K562 (cell line): ENCODE measurements around the gene PRAME. TPM values are rescaled to one million over a fixed set of nuclear protein-coding genes. Genes with fewer than 3 reads are reported as not detected.

Experiments
- ATAC-seq: fragments of 200-7000 bp; cut with Tn5 transposase; 3 replicates; pipeline ENCODE4 v1.9.1; 2020; ENCODE audit warnings: moderate library complexity
- BruUV-seq: library from RNA; stranded (reverse); fragments of 400-500 nt; replicated peaks from 2 replicates; lab custom pipeline; 2021; lab: Mats Ljungman, UMichigan
- CTCF ChIA-PET: fragments of 300-600 bp; formaldehyde crosslinking; extraction: SDS; loops from one replicate; lab custom pipeline; 2021; ENCODE audit warnings: low intra/inter-chr PET ratio; lab: Yijun Ruan, JAX
- POLR2A ChIA-PET: fragments of 300-600, 350-650 bp; sonication (Branson Sonifier 250); formaldehyde crosslinking; extraction: SDS; loops from one replicate; lab custom pipeline; 2021; ENCODE audit warnings: antibody characterized with exemption, inconsistent platforms; lab: Yijun Ruan, JAX
- DNase-seq, 4 experiments: peaks; one replicate each; pipeline versions ENCODE4 v3.0.0 to v3.0.0-alpha.2; 2011 to 2018; ENCODE audit warnings: low spot score in 3 of 4, mixed read lengths in 3 of 4; ENCODE audit errors: extremely low read depth in 1 of 4
- FAIRE-seq: peaks from 2 replicates; lab custom pipeline; 2011; peaks lifted over from hg19 to GRCh38; lab: Jason Lieb, UNC
- H2AFZ ChIP-seq: 2 replicates; pipeline ENCODE4 v1.6.0; 2011; ENCODE audit warnings: low read depth, low read length, control low read depth, inconsistent platforms
- H3K27ac ChIP-seq: fragments of 200-600 bp; 3 replicates; pipeline ENCODE4 v1.8.0; 2011; ENCODE audit warnings: low read depth, mild to moderate bottlenecking, control low read depth, inconsistent platforms, low read length, moderate library complexity, mixed read lengths; ENCODE audit errors: extremely low read depth
- H3K27me3 ChIP-seq, 2 experiments: fragments of 300-600 bp in 1 of 2; 2 replicates in 1 of 2; 3 replicates in 1 of 2; pipeline versions ENCODE4 v1.6.0 to v1.8.0; 2011; ENCODE audit warnings: inconsistent platforms in 2 of 2, low read length in 2 of 2, mild to moderate bottlenecking in 1 of 2, mixed read lengths in 1 of 2, moderate library complexity in 1 of 2; ENCODE audit not compliant: control insufficient read depth in 2 of 2, insufficient read depth in 2 of 2
- H3K36me3 ChIP-seq: fragments of 300-600 bp; 3 replicates; pipeline ENCODE4 v1.8.0; 2011; ENCODE audit warnings: mild to moderate bottlenecking, low read length, inconsistent platforms; ENCODE audit not compliant: control insufficient read depth, insufficient read depth
- H3K4me1 ChIP-seq, 2 experiments: fragments of 200-600 bp in 1 of 2; replicated peaks in 1 of 2; 2 replicates in 1 of 2; 3 replicates in 1 of 2; pipeline versions ENCODE4 v1.5.1 to v1.8.0; 2011; ENCODE audit warnings: inconsistent platforms in 2 of 2, low read length in 2 of 2, mild to moderate bottlenecking in 1 of 2, mixed read lengths in 1 of 2, moderate library complexity in 1 of 2; ENCODE audit not compliant: control insufficient read depth in 2 of 2, insufficient read depth in 2 of 2
- H3K4me2 ChIP-seq: 2 replicates; pipeline ENCODE4 v1.6.1; 2011; ENCODE audit warnings: low read length, control low read depth, inconsistent platforms, mixed read lengths; ENCODE audit not compliant: insufficient read depth
- H3K4me3 ChIP-seq: fragments of 200-600 bp; sonication (generic), shearing (Covaris generic); 2 replicates; pipeline ENCODE4 v1.5.1; 2016; ENCODE audit warnings: control low read depth, inconsistent platforms
- H3K79me2 ChIP-seq: fragments of 200-600 bp; 3 replicates; pipeline ENCODE4 v1.8.0; 2011; ENCODE audit warnings: low read length, inconsistent platforms; ENCODE audit not compliant: control insufficient read depth, insufficient read depth
- H3K9ac ChIP-seq, 2 experiments: 2 replicates each; pipeline versions ENCODE4 v1.6.0 to v1.6.1; 2011; ENCODE audit warnings: low read depth in 2 of 2, low read length in 2 of 2, control low read depth in 1 of 2, inconsistent platforms in 1 of 2, mild to moderate bottlenecking in 1 of 2, mixed read lengths in 1 of 2; ENCODE audit not compliant: insufficient read depth in 1 of 2
- H3K9me1 ChIP-seq: one replicate; pipeline ENCODE4 v1.6.0; 2011; ENCODE audit warnings: inconsistent platforms, mild to moderate bottlenecking, low read length, moderate library complexity; ENCODE audit not compliant: control insufficient read depth, insufficient read depth
- H3K9me3 ChIP-seq: replicated peaks from 2 replicates; pipeline ENCODE4 v1.5.1; 2011; ENCODE audit warnings: low read depth, low read length, inconsistent platforms; ENCODE audit not compliant: control insufficient read depth, insufficient read depth
- H4K20me1 ChIP-seq: replicated peaks from 2 replicates; pipeline ENCODE4 v1.6.1; 2011; ENCODE audit warnings: low read length, inconsistent platforms, mixed read lengths; ENCODE audit not compliant: control insufficient read depth, insufficient read depth
- HMGXB4 ChIP-seq: sonication (generic); formaldehyde crosslinking; IDR thresholded peaks from 2 replicates; pipeline ENCODE4 v1.8.1; 2023; ENCODE audit warnings: mild to moderate bottlenecking, missing genetic modification reagents
- ZNF699 ChIP-seq: fragments of 250-450 bp; sonication (Bioruptor Pico); IDR thresholded peaks from 2 replicates; pipeline ENCODE4 v1.8.0; 2021; ENCODE audit warnings: mild to moderate bottlenecking, moderate library complexity; ENCODE audit not compliant: insufficient replicate concordance
- WGBS: fragments of 100-300 bp; shearing (Covaris generic); methylation state at CpG from one replicate; pipeline ENCODE4 v1.1.6; 2016; ENCODE audit warnings: low coverage, mixed read lengths; ENCODE audit not compliant: insufficient coverage; ENCODE audit errors: missing lambda C conversion rate; 5-methylcytosine and 5-hydroxymethylcytosine counted together
- in situ Hi-C: fragments of 300-500 bp; cut with MboI; formaldehyde crosslinking; loops from 4 replicates; pipeline ENCODE4 v1.15.0; 2018; ENCODE audit warnings: inconsistent platforms, mixed read lengths
- intact Hi-C: fragments of 100-400 bp; cut with micrococcal nuclease; formaldehyde crosslinking; loops from 2 replicates; pipeline ENCODE4 v1.14.2; 2022
- polyA plus RNA-seq, 8 experiments: library from polyadenylated mRNA; depleted of rRNA in 4 of 8; stranded (reverse) in 5 of 8; unstranded in 3 of 8; fragments of >200 nt; fragmentation: Nextera tagmentation in 2 of 8; fragmentation: Illumina TruSeq in 1 of 8; extraction: Ambion mirVana in 2 of 8; extraction: Trizol in 1 of 8; gene quantifications; 2 replicates each; pipeline versions ENCODE4 v1.2.1 to v1.2.3, GENCODE V29; 2011 to 2014; ENCODE audit warnings: inconsistent platforms in 1 of 8, missing spikeins in 1 of 8
- total RNA-seq, 7 experiments: library from RNA; depleted of rRNA in 6 of 7; stranded (reverse); fragments of >200 nt in 6 of 7; fragmentation: Illumina TruSeq in 2 of 7; extraction: Trizol in 2 of 7; gene quantifications; 2 replicates each; pipeline versions ENCODE4 v1.2.1 to v1.2.3, GENCODE V29; 2011 to 2021; ENCODE audit warnings: low replicate concordance in 1 of 7

The PRAME gene
- total and polyA plus RNA-seq, 9 of the 15 experiments (the other 6 are each of a cell fraction or from before 2014, with no cell fraction given), result 662 to 2,141 (median 1,142) TPM

GRCh38 chr22:22554587-22555284 lies 4.3 kb downstream of the PRAME start:
- no TSS peak for BruUV-seq
- H3K4me2 ChIP-seq, result peak overlapping the region; percentile 67

More at GRCh38 chr22:22554587-22555284, 4.3 kb downstream of the PRAME start:
- DNase-seq, result peak in 2 of 4 experiments; percentile 56 to 57
- Histone ChIP-seq H3K4me3 (peak overlapping the region; percentile 0; the same call in 1 of the 2 replicates), H4K20me1 (peaks cover 66% of the 10 kb centered on the region)
- intact Hi-C loops, result loop anchor here (5.0 to 10.0 kb wide), 4 partner anchors 77 to 920 kb away; partner anchors contain the start of genes CCDC116, MAPK1 and YDJC
- 0 out of 2 replicates have a peak, but pooled peaks have one; percentile 19 for TF ChIP-seq HMGXB4 (CRISPR knock-in tag)
- TF ChIP-seq ZNF699 (CRISPR knock-in tag), result no peak
- TF ChIP-seq, all 486 proteins: peak for 1
- POLR2A ChIA-PET, result interaction anchor here (0.5 to 15.3 kb wide), 34 partner anchors 11 to 1069 kb away, joined by 3 to 708 read pairs (median 4); partner anchors contain the start of genes GNAZ, ZNF280A and ZNF280B
- CTCF ChIA-PET, result no interaction called here
- Histone ChIP-seq H3K36me3 (peaks cover 76% of the 10 kb centered on the region), H3K9me1 (peaks cover 52% of the 10 kb centered on the region), H3K4me1 (peaks cover 52 to 56% of the 10 kb centered on the region in 2 experiments), H3K27ac (peak overlapping the region; percentile 38), H3K9ac (peak overlapping the region; percentile 57 to 95), H3K79me2 (peaks cover 84% of the 10 kb centered on the region), H2AFZ (no peak overlapping the region), H3K27me3 (no peaks in the 10 kb centered on the region), H3K9me3 (no peaks in the 10 kb centered on the region)
- 62% methylated on average over 4 of the region's 4 CpGs for WGBS
- FAIRE-seq, result no peak
- in situ Hi-C loops, result no loop called here
- ATAC-seq, result no peak
